Islet precursor cell (in vitro differentiated cells): ENCODE measurements around the gene ZCCHC24.

Experiments used
- DNase-seq: peaks from one replicate; pipeline ENCODE4 v3.0.0-alpha.2; 2018

Gene ZCCHC24

DNA sequence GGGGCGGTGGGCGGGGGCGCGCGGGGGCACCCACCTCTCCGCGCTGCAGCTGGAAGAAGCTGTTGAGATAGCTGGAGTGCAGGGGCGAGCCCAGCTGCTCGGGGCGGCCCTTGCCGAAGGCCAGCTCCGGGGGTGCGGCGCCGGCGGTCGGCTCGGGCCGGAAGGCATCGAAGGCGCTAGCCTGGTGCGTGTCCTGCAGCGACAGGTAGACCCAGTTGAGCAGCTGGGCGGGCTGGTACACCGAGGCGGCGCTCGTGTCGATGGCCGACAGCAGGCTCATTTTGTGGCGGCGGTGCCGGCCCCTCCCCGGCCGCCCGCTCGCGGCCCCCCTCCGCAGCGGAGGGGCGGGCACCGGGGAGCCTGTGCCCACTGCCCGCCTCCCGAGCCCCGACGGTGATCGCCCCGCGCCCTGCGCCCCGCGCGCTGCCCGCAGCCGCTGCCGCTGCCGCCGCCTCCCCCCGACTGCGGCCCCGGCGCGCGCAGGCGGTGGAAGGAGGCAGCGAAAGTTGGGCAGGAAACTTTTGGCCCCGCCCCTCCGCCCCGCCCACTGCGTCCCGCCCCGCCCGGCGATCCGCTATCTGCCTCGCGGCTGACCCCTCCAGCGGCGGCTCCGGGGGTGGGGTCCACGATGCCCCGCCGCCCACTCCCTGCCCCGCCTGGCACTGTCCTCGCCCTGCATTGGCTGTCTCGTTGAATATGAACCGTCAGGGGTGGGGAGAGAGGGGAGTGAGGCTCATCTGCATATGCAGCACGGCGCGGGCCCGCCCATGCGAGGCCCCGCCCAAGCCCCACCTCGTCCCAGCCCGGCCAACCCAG, at the start of gene ZCCHC24:
ZCCHC24 (minus strand) TSS at position 464 of the 816 bp plus-strand sequence; CDS start at position 280, 184 bp downstream.
- DNase-seq, result peak; percentile 99

GRCh38 chr10:79493806-79494205, 48.4 kb upstream of the ZCCHC24 start:
- DNase-seq, result peak; percentile 16

GRCh38 chr10:79492839-79493238, 47.4 kb upstream of the ZCCHC24 start:
- DNase-seq, result peak; percentile 47

DNA sequence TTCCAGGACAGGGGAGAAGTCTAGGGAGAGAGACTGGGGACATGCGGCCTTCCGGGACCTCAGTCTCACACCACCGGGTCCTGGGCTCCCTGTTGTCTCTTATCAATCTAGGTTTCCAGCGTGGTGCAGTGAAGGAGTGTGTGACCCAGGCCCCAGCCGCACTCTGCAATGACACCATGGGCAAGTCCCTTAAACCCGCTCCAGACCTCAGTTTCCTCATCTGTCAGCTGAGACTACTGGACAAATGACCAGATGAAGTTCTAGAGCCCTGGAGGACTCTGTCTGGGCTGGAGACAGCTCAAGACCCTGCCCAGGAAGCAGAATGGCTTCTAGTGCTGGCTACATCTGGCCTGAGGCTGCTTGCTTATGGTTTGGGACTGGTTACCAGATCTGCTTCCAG, 46.8 kb upstream of the ZCCHC24 start:
- peak; percentile 49 for DNase-seq

GRCh38 chr10:79491143-79491835, 45.9 kb upstream of the ZCCHC24 start:
- peak; percentile 67 for DNase-seq

DNA sequence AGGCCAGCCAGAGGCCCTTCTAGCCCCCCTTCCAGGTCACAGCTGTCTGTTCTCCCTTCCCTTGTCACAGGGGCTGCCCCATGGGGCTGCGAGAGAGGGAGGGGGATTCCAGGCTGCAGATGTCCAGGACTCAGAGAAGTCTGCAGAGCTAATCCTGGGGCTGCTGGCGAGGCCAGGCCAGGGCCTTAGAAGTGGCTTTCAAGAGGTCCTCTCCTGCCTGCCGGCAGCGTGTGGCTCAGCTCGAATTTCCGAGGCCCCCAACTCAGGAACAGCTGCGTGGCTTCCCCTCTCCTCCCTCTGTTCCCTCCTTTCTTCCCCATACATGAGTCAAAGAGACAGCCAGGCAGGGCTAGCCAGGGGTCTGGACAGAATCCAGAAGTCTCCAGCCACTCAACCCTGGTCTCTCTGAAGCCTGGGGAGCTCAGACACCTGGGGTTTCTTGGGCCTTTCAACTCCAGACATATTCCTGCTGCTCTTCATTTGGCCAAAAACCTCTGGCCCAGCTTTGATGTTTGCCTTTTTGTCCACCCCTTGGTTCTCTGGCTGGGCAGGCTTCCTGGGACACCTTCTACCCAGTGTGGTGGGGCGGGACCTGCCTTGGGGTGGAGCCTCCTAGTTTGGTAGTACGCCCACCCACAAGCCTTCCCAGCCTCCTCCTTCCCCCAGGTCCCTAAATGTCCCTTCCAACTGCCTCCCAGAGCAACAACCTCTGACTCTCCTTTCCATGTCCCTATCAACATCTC, 45.1 kb upstream of the ZCCHC24 start:
- DNase-seq, result no peak

DNA sequence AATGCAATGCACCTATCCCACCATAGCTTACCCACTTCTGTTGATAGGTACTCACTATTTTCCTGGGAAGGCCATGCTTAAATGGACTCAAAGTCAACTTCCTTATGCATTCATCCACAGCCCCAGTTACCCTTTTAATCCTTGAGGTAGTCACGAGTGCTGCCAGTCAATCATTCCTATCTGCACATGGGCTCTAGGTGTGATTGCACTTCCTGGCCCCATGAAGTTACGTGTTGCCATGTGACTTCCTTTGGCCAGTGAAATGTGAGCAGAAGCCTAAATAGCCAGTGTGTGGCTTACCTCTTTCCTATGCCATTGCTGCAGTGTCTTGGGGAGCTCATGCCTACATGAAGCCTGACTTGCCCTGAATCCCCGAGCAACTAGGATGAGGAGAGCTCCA, 43.4 kb upstream of the ZCCHC24 start:
- no peak for DNase-seq

- peak; percentile 96 for DNase-seq
Measured at GRCh38 chr10:79488336-79488735, 42.9 kb upstream of the ZCCHC24 start.

GRCh38 chr10:79487296-79488194, 42.1 kb upstream of the ZCCHC24 start:
- DNase-seq, result peak; percentile 95

GRCh38 chr10:79484476-79484875, 39.1 kb upstream of the ZCCHC24 start:
- no peak for DNase-seq

DNA sequence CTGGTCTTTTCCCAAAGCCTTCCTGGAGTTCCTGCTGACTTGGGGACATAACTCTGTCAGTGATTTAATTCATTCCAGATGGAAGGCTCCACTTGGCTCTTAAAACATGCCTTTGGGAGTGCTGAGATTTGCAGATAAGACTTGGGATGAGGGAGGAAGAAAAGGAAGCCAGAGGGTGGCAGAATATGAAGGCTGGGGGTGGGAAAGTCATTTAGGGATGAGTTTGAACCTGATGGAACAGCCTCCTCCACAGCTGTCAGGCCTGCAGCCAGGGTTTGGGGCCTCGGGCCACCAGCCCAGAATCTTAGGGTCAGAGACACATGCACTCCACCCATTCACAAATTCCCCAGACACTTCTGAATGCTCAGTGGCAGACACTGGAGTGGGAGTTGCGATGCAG, 38.5 kb upstream of the ZCCHC24 start:
- peak; percentile 67 for DNase-seq

- no peak for DNase-seq
Measured at GRCh38 chr10:79483299-79483698, 37.9 kb upstream of the ZCCHC24 start.

DNA sequence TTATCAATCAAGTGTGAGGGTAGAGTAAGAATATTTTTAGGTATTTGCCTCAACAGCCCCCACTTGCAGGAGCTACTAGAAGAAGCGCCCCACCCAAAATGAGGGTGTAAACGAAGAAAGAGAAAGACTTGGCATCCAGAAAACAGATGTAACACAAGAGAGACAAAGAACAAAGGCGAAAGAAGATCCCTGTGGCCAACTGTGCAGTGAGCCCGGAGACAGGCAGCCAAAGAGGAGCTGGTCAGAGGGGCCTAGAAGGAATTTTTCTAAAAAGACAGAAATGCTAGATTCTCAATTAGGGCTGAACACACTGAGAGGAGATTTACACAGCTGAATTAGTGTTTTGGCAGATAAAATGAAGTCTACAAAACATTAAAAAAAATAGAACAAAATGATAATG, 37.3 kb upstream of the ZCCHC24 start:
- no peak for DNase-seq

GRCh38 chr10:79482304-79482703, 36.9 kb upstream of the ZCCHC24 start:
- DNase-seq, result no peak

DNA sequence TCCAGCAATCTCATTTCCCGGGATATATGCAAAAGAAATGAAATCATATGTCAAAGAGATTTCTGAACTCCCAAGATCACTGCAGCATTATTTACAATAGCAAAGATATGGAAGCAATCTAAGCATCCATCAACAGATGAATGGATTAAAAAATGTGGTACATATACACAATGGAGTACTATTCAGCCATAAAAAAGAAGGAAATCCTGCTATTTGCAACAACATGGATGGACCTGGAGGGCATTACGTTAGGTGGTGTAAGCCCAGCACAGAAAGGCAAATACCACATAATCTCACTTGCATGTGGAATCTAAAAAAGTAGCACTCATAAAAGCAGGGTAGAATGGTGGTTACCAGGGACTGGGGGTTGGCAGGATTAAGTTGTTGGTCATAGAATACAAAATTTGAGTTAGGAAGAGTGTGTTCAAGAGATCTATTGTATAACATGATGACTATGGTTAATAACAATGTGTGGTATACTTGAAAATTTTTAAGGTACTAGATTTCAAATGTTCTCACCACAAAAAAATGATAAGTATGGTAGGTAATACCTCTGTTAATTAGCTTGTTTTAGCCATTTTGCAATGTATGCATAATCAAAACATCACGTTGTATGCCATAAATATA, 34.0 kb upstream of the ZCCHC24 start:
- DNase-seq, result no peak

GRCh38 chr10:79477456-79477855, 32.0 kb upstream of the ZCCHC24 start:
- no peak for DNase-seq

GRCh38 chr10:79476645-79477044, 31.2 kb upstream of the ZCCHC24 start:
- DNase-seq, result no peak

DNA sequence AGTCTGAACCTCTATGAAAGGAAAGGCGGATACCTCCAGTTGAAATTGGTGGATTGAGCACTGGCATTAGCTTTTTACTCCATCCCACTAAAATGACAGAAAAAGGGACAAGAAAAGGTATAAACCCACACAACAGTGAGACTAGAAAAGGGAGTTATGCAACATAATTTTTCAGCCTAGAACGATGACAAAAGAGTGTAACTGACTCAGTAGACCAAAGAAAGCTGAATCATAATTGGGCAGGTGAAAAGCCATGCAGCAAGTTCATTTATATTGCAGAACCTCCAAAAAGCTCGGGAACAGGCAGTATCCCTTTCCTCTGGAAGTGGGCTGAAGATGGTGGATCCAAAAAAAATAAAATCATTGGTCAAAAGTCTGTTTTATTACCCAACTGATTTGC, 30.5 kb upstream of the ZCCHC24 start:
- no peak for DNase-seq

DNA sequence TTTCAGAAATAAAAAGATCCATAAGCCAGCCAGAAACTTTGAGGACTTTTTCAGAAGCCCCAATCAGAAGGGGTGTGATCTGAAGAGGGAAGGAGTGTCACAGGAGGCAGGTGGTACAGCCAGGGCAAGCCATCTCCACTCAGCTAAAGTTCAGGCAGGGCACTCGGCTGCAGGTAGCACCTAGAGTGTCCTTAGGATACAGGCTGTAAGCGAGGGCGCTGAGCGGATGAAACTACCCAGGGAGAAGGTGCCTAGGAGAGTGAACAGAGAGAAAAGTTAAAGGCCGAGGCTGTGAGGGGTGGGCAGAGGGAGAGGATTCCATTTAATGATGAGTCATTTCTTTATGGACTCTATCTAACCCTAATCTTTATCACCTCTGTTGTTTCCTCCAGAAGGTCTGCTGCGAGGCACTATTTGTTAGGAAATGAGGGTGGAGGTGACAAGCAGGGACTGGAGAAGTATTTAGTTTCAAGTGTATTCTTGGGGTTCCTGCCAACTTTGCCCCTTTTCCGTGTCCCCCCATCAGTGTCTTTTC, 29.8 kb upstream of the ZCCHC24 start:
- DNase-seq, result no peak

- no peak for DNase-seq
Measured at GRCh38 chr10:79473496-79474095, 28.2 kb upstream of the ZCCHC24 start.

DNA sequence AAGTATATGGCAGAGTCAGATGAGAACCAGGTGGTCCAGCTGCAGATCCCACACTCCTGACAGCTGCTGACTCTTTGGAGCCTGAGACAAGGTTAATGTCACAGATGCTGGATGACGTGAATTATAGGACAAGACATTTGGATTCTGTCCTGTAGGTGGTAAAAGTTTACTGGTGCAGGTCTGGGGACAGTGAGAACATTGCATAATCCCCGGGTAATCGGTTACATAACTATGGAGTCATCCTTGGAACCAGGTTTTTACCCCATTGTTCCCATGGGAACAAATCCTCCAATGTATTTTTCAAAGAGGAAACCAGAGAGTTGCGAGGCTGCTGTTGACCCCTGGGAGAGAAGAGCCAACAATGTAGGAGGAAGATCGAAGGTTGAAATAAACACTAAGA, 27.5 kb upstream of the ZCCHC24 start:
- DNase-seq, result no peak
